ENCODE results near the gene WNT7A. TPM values are rescaled to one million over a fixed set of nuclear protein-coding genes. Genes with fewer than 3 reads are reported as not detected.

The WNT7A gene
- total and polyA plus RNA-seq, 2 donors (not counting 3 experiments of a cell fraction or from before 2014, with no cell fraction given) = not detected

GRCh38 chr3:13783476-13783875 is 96.4 kb downstream of the WNT7A start:
- intact Hi-C loops (cut with micrococcal nuclease) (no loop called here), dilution Hi-C loops (cut with MboI; ENCODE audit: extremely low pct_ligation_motif_present, low sequenced_read_pairs) (no loop called here)
- H3K4me3 ChIP-seq (replicated peaks in 1 of 3; ENCODE audit: insufficient read depth in 1 of 3, low read depth in 1 of 3, low read length in 3 of 3) = no peak overlapping the region
- DNase-seq (ENCODE audit: low read depth, low spot score) (no peak), FAIRE-seq (no peak)
- no peak overlapping the region for H2AFZ ChIP-seq (ENCODE audit: low read depth, low read length)
- H3K36me3 ChIP-seq (ENCODE audit: control insufficient read depth in 2 of 2, extremely low read depth in 1 of 2, insufficient read depth in 2 of 2, low read length in 2 of 2) = no peaks in the 10 kb centered on the region
- no TSS peak for BruUV-seq (replicated peaks)
- POLR2A ChIA-PET = no interaction called here
- H3K27ac ChIP-seq (ENCODE audit: insufficient read depth, low read depth, low read length) = no peak overlapping the region
- no peaks in the 10 kb centered on the region for H3K9me3 ChIP-seq (replicated peaks; ENCODE audit: control insufficient read depth, insufficient read depth, low read length)
- no peaks in the 10 kb centered on the region for H3K4me1 ChIP-seq (ENCODE audit: control insufficient read depth, extremely low read depth, insufficient read depth, low read length)
- H3K9ac ChIP-seq (replicated peaks; ENCODE audit: extremely low read depth, insufficient read depth, low read length) = no peak overlapping the region
- no peaks in the 10 kb centered on the region for H3K79me2 ChIP-seq (ENCODE audit: control insufficient read depth, insufficient read depth, low read length)
- no peaks in the 10 kb centered on the region for H3K27me3 ChIP-seq (ENCODE audit: control insufficient read depth in 2 of 2, insufficient read depth in 2 of 2, low read length in 2 of 2)
- no peaks in the 10 kb centered on the region for H4K20me1 ChIP-seq (replicated peaks; ENCODE audit: control insufficient read depth, extremely low read depth, insufficient read depth, low read length)
- CTCF ChIA-PET = no interaction called here
- H3K4me2 ChIP-seq (ENCODE audit: insufficient read depth, low read length) = no peak overlapping the region
- no peak for TF ChIP-seq EZH2 (IDR thresholded peaks at IDR 0.05; ENCODE audit: borderline replicate concordance, low read depth, low read length, severe bottlenecking)
- no peak for TF ChIP-seq MYC (IDR thresholded peaks at IDR 0.05; ENCODE audit: low read depth, low read length)
- TF ChIP-seq JUN (IDR thresholded peaks at IDR 0.05; ENCODE audit: borderline replicate concordance, insufficient read depth, insufficient read length, low read depth) = no peak
- TF ChIP-seq POLR2A (IDR thresholded peaks at IDR 0.05; ENCODE audit: low read depth, low read length) = no peak
- TF ChIP-seq MAX (IDR thresholded peaks at IDR 0.05; ENCODE audit: insufficient read depth, insufficient read length) = no peak
- TF ChIP-seq CTCF (IDR thresholded peaks at IDR 0.05; ENCODE audit: extremely low read depth in 1 of 2, insufficient read depth in 1 of 2, low read depth in 1 of 2, low read length in 2 of 2) = no peak
- no peak for TF ChIP-seq GATA2 (IDR thresholded peaks at IDR 0.05; ENCODE audit: insufficient read depth, insufficient read length, low read depth, low read length)
- TF ChIP-seq POLR2AphosphoS5 (IDR thresholded peaks at IDR 0.05; ENCODE audit: insufficient read depth, low read depth, low read length) = no peak
- TF ChIP-seq FOS (IDR thresholded peaks at IDR 0.05; ENCODE audit: borderline replicate concordance, insufficient read depth, low read length) = no peak
- no peaks in the 10 kb centered on the region for H3K9me1 ChIP-seq (replicated peaks; ENCODE audit: control insufficient read depth, extremely low read depth, insufficient read depth, low read length)
